DMS 273 treated with DMSO at 0.1 percent for 48 hours (cell line): ENCODE measurements around the gene PCNX1.
"Not testable (repeated sequence)": the region's sequence is repeated elsewhere in the genome, so short reads cannot be mapped to it uniquely, and the experiment has no call there.

Experiments used
- DNase-seq: peaks from one replicate; lab custom pipeline; 2025; lab: John Stamatoyannopoulos, UW

The PCNX1 gene

GRCh38 chr14:70916300-70916699, 9.0 kb downstream of the PCNX1 start:
- DNase-seq = no peak

- no peak for DNase-seq
These were observed 9.5 kb downstream of the PCNX1 start for GRCh38 chr14:70916799-70917198.

- no peak for DNase-seq
These were observed 10.4 kb downstream of the PCNX1 start for GRCh38 chr14:70917633-70918032.

- no peak for DNase-seq
These were observed 12.5 kb downstream of the PCNX1 start for GRCh38 chr14:70919774-70920173.

DNA sequence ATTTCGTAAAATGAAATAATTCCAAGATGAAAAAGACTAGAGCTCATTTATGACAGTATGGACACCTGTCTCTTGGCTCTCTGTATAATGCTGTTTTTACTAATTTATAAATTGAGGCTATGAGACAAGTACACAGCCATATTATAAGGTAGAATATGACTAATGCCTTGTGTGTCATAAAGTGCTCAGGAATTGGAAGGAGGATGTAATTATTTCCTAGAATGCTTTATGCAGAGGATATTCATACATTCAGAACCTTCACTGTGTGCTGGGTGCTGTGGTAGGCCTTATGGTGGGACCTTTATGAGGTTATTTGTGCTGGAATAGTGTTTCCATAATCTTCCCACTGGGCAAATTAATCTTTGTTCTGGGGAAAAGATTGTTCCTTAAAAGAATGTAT, 13.3 kb downstream of the PCNX1 start:
- no peak for DNase-seq

DNA sequence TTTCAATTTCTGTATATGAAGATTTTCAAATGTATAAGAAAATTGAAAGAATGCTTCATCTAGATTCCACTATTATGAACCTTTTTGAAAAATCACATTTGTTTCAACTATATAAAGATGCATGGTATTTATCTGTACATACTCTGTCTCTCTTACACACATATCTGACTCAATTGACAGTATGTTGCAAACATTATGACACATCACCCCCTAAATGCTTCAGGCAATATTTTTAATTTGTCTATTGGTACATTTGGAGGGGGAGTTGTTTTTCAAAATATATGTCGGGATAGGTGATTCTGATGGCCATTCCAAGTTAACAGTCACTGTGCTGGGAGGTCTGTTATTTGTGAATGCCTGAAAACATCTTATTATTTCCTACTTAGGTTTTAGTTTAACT, 14.4 kb downstream of the PCNX1 start:
- DNase-seq = no peak

DNA sequence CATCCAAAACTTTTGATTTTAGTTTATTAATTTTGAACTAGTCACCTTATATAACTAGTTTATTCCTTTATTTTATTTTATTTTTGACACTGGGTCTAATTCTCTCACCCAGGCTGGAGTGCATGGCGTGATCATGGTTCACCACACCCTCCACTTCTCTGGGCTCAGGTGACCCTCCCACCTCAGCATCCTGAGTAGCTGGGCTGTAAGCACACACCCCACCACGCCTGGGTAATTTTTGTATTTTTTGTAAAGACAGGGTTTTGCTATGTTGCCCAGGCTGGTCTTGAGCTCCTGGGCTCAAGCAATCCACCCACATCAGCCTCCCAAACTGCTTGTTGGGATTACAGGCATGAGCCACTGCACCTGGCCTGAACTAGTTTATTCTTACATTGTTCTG, 17.3 kb downstream of the PCNX1 start:
- DNase-seq = no peak

DNA sequence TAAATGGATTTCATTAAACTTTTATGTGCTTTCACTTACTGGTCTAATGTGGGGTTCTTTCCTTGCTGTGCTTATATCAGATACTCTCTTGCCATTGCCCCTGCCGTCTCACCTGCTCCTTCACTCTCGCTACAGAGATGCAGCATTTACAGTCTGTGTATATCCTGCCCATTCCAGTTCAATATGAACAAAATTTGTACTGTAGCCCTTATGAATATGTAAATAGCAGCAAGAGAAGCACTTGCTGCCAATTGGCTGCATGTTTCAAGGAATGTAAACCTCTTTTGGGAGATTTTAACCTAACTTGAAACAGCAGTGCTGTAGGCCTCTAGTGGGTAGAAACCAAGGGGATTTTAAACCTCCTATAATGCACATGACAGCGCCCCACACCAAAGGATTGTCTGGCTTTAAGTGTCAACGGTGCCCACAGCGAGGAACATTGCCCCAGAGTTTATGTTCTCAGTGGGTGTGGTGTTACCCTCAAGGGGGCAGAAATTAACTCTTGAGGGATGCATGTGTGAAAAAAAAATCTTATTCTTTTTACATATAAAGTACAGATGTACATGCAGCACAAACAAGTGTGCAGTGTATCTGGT, 19.1 kb downstream of the PCNX1 start:
- no peak for DNase-seq

GRCh38 chr14:70931008-70931407, 23.7 kb downstream of the PCNX1 start:
- no peak for DNase-seq

GRCh38 chr14:70934084-70934483, 26.8 kb downstream of the PCNX1 start:
- no peak for DNase-seq

DNA sequence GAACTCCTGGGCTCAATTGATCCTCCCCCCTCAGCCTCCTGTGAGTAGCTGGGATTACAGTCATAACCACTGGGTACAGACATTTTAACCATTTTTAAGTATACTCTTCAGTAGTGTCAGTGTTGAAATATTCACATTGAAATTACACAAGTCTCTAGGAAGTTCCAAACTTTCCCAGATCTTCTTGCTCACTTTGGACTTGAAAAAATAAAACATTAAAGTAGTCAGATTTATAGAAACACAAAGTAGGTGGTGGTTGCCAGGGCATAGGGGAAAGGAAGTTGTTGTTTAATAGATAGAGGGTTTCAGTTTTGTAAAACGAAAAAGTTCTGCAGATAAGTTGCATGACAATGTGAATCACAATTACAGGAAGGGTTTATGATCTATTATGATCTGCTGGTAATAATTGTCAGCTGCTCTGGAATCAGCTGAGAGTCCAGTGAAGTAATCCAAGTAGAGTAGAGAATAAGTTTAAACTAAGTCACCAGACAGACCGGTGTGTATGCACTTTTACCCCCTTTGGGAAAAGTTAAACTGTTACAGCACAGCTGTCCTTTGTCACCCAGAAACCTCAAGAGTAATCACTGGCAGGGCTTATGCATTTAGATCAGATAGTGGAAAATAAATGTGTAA, 27.4 kb downstream of the PCNX1 start:
- DNase-seq = no peak

DNA sequence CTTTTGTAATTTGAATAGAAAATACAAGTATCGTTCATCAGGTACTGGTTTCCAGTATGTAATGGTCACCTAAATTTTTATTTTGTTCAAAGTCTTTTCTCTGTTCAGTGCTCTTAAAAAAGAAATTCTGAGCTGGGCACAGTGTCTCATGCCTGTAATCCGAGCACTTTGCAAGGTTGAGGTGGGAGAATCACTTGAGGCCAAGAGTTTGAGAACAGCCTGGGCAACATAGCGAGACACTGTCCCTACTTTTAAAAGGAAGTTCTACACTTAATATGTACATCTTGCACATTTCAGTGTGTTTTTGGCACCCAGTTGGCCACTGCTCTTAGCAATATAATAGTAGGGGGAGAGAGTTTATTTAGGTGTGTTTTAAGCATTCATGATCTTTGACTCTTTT, 27.9 kb downstream of the PCNX1 start:
- DNase-seq = no peak

DNA sequence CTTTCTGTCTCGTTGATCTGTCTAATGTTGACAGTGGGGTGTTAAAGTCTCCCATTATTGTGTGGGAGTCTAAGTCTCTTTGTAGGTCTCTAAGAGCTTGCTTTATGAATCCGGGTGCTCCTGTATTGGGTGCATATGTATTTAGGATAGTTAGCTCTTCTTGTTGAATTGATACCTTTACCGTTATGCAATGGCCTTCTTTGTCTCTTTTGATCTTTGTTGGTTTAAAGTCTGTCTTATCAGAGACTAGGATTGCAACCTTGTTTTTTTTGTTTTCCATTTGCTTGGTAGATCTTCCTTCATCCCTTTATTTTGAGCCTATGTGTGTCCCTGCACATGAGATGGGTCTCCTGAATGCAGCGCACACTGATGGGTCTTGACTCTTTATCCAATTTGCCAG, 32.4 kb downstream of the PCNX1 start:
- DNase-seq = not testable (repeated sequence)

DNA sequence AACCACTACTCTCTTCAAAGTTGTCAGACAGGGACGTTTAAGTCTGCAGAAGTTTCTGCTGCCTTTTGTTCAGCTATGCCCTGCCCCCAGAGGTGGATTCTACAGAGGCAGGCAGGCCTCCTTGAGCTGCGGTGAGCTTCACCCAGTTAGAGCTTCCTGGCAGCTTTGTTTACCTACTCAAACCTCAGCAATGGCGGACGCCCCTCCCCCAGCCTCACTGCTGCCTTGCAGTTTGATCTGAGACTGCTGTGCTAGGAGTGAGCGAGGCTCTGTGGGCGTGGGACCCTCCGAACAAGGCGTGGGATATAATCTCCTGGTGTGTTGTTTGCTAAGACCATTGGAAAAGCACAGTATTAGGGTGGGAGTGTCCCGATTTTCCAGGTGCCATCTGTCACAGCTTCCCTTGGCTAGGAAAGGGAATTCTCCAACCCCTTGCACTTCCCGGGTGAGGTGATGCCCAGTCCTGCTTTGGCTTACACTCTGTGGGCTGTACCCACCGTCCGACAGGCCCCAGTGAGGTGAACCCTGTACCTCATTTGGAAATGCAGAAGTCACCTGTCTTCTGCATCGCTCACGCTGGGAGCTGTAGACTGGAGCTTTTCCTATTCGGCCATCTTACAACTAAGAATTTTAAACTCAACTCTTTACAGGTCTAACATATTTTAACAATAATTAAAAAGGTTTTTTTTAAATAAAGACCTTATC, 34.5 kb downstream of the PCNX1 start:
- DNase-seq = not testable (repeated sequence)

- no peak for DNase-seq
These were observed 35.1 kb downstream of the PCNX1 start for GRCh38 chr14:70942342-70942706.

DNA sequence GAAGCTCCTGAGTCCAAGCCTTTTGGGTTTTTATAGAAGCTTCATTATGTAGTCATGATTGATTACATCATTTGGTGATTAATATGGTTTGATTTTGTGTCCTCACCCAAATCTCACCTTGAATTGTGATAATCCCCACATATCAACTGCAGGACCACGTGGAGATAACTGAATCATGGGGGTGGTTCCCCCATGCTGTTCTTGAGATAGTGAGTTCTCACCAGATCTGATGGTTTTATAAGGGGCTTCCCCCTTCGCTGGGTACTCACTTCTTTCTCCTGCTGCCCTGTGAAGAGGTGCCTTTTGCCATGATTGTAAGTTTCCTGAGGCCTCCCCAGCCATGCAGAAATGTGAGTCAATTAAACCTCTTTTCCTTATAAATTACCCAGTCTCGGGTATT, 35.5 kb downstream of the PCNX1 start:
- DNase-seq = not testable (repeated sequence)

DNA sequence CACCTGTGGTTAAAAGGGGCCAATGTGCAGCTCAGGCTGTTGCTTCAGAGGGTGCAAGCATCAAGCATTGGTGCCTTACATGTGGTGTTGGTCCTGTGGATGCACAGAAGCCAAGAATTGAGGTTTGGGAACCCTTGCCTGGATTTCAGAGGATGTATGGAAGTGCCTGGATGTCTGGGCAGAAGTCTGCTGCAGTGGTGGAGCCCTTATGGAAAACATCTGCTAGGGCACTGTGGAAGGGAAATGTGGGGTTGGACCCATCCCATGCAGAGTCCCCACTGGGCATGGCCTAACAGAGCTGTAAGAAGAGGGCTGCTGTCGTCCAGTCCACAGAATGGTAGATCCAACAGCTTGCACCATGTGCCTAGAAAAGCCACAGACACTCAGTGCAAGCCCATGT, 36.6 kb downstream of the PCNX1 start:
- DNase-seq = no peak

DNA sequence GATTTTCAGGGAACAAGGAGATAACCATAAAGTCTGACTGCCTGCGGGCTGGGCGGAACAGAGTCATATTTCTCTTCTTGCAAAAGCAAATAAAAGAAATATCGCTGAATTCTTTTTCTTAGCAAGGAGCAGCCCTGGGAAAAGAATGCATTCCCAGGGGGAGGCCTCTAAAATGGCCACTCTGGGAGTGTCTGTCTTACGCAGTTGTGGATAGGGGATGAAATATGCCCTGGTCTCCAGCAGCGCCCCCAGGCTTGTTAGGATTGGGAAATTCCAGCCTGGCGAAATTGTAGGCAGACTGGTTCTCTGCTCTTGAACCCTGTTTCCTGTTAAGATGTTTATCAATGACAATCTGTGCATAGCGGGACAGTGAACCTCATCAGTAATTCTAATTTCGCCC, 40.5 kb downstream of the PCNX1 start:
- DNase-seq = no peak

- DNase-seq = no peak
These were observed 45.2 kb downstream of the PCNX1 start for GRCh38 chr14:70952485-70952884.

DNA sequence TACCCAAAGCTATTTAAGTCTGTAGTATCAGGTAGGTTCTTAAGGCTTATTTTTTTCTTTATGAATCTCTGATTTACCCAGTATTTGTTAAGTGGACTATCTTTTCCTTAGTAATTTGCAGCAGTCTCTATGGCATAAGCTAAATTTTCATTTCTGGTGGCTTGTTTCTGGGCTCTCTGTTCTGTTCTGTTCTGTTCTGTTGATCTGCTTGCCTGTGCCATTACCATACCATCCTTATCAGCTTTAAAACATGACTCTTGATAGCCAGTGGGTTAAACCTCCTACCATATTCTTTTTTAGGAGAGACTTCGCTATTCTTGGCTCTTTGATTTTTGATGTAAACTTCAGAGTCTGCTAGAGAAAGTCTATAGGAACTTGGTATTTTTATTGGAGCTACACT, 46.8 kb downstream of the PCNX1 start:
- DNase-seq = no peak

DNA sequence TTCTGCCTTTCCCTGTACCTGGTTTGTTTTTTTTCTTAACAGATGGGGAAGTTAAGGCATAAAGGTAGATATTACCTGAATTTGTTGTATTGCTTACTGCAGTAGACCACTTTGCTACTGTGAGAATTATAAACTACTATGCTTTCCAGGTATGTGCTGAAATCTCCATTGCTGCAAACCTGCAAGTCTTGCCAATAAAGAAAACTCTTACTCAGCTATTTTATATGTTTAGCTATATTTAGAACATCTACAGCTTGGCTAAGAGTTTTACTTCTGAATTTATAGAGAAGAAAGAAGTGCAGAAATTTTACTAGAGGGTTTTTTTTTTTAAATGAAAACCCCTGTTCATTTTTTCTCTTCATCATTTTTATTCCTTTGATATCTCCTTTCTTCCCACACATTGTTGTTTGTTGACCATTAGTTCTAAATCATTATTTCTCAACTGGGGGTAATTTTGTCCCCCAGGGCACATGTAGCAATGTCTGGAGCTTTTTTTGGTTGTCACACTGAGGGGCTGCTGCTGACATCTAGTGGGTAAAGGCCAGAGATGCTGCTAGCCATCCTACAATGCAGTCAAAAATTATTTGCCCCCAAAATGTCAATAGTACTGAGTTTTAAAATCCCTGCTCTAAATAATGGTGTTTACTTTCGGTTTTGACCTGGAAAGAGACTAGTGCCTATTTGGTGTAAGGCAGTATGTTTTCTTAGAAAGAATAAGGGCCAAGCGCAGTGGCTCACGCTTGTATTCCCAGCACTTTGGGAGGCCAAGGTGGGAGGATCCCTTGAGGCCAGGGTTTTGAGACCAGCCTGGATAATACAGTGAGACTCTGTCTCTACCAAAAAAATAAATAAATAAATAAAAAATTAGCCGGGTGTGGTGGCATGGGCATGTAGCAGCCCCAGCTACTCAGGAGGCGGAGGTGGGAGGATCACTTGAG, 48.6 kb downstream of the PCNX1 start:
- DNase-seq = no peak

DNA sequence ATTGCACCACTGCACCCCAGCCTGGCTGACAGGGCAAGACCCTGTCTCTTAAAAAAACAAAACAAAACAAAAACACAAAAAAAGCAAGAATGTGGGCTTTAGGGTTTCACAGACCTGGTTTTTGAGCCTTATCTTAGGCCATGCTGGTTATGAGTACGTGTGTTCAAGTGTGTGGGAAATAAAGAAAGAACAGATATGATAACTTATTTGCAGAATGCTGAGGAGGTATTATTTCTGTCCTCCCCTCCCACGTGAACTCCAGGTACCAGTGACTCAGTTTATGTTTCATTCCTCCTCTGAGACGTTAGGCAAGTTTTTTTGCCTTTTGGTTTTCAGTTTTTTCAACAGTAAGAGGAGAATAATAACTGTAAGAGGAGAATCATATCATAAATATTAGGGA, 49.3 kb downstream of the PCNX1 start:
- DNase-seq = no peak

GRCh38 chr14:70957710-70958109, 50.5 kb downstream of the PCNX1 start:
- no peak for DNase-seq
